HL-60 (cell line): Measurements from ENCODE around the gene RAB3A.

Experiments used
- POLR2AphosphoS5 ChIP-seq: IDR thresholded peaks from 2 replicates; pipeline ENCODE4 v1.6.1; 2012; ENCODE audit warnings: low read depth
- TF ChIP-seq, protein P1 (sequence below): IDR thresholded peaks from one replicate; pipeline ENCODE4 v1.5.1; 2011; ENCODE audit warnings: low read length, control low read depth, inconsistent platforms; ENCODE audit not compliant: insufficient read depth
- TF ChIP-seq, protein P2 (sequence below): IDR thresholded peaks from 2 replicates; pipeline ENCODE4 v1.6.1; 2012; ENCODE audit warnings: low read depth; ENCODE audit not compliant: insufficient replicate concordance

GRCh38 chr19:18202397-18202777 is 1.5 kb downstream of the RAB3A start:
- TF ChIP-seq, protein P1, sequence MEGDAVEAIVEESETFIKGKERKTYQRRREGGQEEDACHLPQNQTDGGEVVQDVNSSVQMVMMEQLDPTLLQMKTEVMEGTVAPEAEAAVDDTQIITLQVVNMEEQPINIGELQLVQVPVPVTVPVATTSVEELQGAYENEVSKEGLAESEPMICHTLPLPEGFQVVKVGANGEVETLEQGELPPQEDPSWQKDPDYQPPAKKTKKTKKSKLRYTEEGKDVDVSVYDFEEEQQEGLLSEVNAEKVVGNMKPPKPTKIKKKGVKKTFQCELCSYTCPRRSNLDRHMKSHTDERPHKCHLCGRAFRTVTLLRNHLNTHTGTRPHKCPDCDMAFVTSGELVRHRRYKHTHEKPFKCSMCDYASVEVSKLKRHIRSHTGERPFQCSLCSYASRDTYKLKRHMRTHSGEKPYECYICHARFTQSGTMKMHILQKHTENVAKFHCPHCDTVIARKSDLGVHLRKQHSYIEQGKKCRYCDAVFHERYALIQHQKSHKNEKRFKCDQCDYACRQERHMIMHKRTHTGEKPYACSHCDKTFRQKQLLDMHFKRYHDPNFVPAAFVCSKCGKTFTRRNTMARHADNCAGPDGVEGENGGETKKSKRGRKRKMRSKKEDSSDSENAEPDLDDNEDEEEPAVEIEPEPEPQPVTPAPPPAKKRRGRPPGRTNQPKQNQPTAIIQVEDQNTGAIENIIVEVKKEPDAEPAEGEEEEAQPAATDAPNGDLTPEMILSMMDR, result no peak
- TF ChIP-seq POLR2AphosphoS5, result no peak
- TF ChIP-seq, protein P2, sequence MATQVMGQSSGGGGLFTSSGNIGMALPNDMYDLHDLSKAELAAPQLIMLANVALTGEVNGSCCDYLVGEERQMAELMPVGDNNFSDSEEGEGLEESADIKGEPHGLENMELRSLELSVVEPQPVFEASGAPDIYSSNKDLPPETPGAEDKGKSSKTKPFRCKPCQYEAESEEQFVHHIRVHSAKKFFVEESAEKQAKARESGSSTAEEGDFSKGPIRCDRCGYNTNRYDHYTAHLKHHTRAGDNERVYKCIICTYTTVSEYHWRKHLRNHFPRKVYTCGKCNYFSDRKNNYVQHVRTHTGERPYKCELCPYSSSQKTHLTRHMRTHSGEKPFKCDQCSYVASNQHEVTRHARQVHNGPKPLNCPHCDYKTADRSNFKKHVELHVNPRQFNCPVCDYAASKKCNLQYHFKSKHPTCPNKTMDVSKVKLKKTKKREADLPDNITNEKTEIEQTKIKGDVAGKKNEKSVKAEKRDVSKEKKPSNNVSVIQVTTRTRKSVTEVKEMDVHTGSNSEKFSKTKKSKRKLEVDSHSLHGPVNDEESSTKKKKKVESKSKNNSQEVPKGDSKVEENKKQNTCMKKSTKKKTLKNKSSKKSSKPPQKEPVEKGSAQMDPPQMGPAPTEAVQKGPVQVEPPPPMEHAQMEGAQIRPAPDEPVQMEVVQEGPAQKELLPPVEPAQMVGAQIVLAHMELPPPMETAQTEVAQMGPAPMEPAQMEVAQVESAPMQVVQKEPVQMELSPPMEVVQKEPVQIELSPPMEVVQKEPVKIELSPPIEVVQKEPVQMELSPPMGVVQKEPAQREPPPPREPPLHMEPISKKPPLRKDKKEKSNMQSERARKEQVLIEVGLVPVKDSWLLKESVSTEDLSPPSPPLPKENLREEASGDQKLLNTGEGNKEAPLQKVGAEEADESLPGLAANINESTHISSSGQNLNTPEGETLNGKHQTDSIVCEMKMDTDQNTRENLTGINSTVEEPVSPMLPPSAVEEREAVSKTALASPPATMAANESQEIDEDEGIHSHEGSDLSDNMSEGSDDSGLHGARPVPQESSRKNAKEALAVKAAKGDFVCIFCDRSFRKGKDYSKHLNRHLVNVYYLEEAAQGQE, result no peak
